ENCODE results near the gene NENF.
A peak's percentile ranks its signal among the peaks of the same experiment; 100 is the strongest.

Gene NENF

DNA sequence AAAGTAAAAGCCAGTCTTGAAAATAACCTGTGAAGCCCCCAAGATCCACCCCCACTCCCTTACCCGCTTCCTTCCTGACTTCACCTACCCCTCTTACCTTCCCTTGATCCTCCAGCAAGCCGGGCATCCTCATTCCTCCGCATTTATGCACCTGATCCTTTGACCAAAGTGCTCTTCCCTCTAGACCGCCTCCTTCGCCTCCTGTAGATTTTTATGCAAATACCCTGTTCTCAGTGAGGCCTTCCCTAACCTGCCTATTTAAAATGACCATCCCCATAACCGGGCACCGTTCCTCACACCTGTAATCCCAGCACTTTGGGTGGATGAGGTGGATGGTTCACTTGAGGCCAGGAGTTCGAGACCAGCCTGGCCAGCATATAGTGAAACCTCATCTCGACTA lies 1.1 kb upstream of the NENF start:
- DNase-seq (ENCODE audit: low spot score) = no peak

DNA sequence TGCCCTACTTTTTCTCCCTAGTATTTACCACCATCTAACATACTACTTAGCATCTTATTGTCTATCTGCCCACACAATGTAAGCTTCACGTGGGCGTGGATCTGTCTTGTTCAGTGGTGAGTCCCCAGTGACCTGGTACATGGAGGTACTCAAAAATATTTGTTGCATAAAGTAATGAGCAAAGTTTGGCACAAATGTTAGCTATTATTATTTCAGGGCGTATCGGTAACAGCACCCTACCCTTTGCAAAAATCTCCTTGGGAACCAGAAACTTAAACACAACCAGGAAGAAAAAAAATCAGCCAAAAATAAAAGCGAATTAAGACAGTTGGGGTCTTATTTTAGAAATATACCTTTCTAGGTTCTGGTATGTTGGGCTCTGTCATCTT lies 454 bp upstream of the NENF start:
- no peak for DNase-seq (ENCODE audit: low spot score)

DNA sequence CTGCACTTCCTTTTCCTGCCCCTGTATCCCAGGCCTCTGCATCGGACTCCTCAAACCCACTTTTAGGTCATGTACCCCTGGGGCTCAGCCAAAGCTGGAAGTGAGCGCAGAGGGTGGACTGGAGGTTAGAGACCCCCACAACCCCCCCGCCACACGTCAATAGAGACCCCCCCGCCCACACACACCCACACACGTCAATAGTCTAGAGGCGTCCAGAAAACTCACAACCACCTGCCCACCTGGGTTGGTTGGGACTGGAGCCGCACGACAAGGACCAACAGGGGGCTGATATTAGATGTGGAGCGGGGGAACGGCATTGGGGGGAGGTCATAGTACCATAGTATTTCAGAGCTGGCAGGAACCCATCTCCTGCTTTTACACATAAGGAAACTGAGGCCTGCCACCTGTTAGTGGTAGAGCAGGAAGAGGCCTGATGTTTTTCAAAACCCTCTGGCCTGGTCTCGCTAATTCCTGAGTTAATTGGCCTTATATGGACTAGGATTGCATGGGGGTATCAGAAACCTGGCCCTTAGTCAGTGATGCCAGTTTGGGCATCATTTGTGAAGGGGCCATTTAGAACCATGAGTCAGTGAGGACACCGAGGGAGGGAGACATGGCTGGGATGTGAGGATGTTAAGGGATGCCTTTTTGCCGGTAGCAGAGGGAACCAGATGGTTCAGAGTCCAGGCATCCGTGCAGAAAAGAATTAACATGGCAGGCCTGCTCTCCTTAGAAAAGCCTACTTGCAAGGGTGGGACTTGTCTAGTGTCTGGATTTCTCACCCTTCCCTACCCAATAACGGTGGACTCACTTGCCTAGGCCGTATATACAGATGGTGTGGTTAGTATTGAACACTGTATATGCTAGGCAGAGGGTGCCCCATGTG lies 1.1 kb downstream of the NENF start:
- DNase-seq (ENCODE audit: low spot score) = no peak

DNA sequence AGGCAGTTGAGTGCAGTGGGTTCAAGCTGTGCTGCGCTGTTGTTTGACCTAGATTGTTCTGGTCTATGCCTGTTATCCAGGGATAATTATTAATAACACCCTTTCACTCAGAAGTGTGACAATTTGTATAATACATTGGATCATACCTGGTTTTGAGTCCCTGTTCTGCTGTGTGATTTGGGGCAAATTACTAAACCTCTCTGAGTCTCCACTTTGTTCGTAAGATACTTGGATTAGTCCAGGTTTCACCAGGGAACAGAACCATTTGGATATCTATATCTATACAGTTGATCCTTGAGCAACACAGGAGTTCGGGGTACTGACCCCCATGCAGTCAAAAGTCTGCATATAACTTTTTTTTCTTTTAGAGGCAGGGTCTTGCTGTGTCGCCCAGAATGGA lies 2.3 kb downstream of the NENF start:
- no peak for DNase-seq (ENCODE audit: low spot score)

DNA sequence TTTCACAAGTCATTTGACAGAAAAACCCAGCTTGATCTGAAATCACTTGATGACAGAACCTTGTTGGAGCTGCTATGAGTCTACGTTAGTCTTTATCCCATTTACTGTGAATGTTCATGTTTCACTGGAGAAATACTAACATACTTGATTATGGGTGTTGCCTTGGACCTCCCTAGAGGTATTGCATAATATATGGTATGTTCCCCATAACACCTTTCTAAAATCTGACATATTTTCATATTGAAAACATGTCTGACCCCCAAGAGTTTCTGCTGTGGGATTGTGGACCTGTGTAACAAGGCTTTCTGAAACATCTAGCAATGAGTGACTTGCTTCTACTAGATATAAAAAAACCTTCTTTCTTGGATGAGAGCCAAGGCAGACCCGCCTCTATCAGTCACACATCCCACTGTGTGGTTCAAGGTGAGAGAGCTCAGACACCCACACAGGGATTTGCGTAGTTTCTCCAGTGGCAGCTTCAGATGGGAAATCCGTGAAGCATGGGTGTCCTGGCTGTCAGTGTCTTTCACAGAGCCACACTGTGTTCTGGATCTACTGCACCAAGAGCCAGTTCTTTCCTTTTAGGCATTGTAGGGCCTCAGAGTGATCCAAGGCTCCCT lies 4.6 kb downstream of the NENF start:
- DNase-seq (ENCODE audit: low spot score) = no peak

DNA sequence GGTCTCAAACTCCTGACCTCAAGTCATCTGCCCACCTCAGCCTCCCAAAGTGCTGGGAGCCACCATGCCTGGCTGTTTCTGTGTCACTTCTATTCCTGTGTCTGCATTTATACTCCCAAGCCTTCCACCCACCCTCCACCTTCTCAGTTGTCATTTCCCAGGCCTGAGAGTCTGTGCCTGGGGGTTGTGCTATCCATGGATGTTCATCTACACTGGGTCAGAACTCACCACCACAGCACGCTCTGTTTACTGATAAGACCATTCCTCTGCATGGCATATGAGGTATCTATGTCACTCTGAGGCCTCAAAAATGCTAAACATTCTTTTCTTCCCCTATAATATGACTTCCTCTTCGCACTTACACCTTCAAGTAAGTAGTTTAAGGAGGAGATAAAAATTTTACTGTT lies 6.1 kb downstream of the NENF start:
- DNase-seq (ENCODE audit: low spot score) = no peak

DNA sequence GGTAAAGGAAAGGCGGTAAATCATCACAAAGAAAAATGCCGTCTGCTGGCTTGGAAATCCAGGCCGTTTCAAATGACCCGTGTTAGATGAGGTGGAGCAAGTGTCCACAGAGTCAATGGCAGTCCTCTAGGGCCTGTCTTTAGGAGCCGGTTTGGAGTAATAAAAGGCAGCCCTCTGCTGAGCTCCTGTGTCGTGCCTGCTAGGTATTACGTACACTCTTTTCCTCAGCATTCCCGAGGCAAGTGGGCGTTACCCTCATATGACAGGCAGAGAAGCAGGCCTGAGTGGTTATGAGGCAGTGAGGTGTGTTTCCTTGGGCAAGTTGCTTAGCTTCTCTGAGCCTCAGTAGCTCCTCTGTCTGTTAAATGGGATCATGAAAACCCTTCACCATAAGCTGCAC lies 7.7 kb downstream of the NENF start:
- no peak for DNase-seq (ENCODE audit: low spot score)

DNA sequence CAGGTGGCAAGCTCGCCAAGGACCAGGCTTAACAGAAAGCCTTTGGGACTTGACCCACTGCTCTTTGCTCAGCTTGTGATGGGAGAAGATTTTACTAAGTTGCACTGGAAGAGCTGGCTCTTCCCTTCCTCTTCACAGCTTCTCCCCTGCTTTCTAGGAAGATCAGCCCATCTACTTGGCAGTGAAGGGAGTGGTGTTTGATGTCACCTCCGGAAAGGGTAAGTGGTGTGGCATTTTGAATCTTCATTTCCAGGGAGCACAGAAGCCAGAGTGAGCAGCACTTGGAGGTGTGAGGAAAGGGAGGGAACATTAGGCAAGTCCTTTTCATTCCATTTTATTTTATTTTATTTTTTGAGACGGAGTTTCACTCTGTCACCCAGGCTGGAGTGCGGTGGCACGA lies 9.7 kb downstream of the NENF start:
- no peak for DNase-seq (ENCODE audit: low spot score)

DNA sequence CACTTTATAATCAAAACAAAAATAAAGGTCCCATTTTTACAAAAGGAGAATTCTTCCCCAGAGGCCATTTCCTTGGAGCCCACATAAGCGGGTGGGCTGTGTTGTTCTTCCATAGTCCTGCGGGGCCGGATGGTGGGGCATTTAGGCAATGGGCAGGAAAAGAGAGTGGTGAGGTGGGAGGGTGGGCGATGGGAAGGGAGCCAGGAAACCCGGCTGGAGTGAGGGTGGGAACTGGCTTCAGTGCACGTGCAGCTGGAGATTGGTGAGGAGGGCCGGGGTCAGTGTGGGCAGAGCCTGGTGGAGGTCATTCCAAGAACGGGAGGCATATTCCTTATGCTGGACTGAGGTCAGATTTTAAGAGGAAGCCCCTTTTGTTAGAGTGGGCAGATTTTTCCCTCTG lies 13.6 kb downstream of the NENF start:
- no peak for DNase-seq (ENCODE audit: low spot score)

DNA sequence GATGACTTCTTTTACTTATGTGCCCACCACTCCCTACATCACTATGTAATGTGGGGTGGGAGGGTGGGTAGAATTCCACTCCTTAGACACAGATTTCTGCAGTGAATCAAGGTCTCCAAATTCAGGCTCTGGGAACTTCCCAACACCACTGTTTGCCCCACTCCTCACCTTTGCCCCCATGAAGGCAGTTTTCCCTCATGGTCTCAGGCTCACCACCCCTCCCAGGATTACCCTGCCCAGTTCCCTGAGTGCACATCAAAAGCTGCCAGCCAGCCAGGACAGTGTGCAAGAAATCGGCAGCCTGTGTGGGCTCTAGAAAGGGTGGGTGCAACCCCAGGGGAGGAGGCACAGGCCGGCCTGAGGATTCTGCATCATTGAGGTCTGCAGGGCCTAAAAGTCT lies 14.8 kb downstream of the NENF start:
- no peak for DNase-seq (ENCODE audit: low spot score)

DNA sequence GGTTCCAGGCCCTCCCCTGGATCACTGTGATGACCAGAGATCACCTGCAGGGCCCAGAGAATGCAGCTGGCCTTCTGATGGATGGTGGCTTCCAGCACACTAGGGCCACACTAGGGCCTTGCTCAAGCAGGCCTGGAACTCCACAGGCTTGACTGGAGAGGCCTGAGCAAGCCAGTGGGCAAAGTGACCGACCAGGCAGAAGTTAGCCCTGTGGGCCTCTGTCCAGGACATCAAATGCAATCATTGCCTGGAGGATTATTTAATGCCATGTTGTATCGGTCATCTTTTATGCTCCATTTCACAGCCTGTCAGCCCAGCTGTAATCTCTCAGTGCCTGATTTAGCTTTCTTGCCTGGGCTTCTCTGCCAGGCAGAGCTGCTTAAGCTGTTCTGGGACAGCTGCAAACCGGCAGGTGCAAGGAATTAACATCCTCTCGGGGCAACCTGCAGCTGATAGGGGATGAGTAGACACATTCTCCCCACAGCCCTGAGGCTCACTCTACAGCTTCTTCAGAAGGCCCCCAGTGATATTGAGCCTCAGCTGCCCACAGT lies 17.7 kb downstream of the NENF start:
- no peak for DNase-seq (ENCODE audit: low spot score)

DNA sequence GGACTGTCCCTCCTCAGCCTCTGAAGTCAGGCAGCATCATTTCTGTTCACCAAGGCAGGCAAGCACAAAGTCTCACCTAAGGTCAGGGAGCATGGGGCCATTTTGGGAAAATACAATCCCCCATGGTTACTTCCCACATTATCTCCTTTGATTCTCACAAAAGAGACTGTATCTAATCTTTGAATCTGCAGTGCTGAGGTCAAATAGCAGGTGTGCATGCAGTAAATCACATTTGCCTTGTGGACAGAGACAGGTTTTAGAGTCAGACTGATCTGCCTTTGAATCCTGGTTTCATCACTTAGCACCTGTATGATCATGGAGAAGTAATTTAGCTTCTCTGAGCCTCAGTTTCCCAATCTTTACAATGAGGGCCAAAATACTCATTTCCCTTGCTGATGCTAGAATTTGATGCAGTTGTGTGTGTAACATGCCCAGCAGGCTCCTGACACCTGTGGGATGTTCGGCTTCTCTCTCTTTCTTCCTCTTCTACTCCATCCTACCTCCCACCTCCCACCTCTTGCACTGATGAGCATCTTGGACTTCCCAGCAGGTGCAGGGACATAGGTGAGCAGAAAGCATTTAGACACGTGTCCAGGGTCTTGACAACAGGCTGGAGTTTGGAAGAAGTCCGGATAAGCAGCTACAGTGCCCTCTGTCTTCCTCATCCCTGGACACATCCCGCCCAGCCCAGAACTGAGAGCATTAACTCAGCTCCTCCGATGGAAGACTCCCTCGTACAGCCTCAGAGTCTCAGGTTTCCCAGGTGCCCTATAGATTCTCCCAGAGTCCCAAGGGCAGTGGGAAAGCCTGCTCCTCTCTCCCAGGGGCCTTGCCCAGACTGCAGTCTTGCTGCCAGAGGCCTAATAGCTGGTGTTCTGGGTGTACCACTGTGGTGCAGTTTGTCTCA lies 18.9 kb downstream of the NENF start:
- DNase-seq (ENCODE audit: low spot score) = no peak

DNA sequence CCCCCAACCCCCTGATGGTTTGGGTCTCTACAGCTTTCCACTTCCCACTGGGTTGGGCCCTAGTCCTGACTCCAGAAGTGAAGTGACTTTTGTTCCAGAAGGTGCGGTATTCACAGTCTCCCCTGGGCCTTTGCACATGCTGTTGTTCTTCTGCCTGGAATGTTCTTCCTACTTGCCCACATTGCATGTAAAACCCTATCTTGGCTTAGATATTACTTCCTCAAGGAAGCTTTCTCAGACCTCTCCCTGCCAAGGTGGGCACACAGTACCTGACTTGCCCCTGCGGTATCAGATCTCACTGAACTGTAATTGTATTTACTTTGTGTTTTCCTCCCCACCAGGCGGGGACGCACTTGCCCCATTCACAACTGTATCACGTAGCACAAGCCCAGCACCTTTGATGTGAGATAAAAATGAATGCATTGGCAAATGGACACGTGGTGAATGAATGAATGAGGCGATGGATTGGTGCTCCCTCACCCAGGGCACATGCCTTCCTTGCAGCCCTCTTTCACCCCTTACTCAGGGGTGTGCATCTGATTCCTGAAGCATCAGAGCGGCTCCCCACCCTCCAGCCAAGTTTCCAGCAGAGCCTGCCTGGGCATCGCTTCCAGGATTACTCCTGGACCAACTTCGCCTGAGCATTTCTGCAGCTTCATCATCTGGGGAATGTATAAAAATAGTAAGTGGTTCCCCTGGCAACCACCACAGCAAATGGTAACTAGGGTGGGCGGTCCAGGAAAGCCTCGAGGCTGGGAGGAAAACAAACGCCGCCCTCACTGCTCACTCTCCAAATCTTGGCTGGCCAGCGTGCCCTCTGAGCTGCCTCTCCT lies 19.8 kb downstream of the NENF start:
- DNase-seq (ENCODE audit: low spot score) = peak; percentile 78

DNA sequence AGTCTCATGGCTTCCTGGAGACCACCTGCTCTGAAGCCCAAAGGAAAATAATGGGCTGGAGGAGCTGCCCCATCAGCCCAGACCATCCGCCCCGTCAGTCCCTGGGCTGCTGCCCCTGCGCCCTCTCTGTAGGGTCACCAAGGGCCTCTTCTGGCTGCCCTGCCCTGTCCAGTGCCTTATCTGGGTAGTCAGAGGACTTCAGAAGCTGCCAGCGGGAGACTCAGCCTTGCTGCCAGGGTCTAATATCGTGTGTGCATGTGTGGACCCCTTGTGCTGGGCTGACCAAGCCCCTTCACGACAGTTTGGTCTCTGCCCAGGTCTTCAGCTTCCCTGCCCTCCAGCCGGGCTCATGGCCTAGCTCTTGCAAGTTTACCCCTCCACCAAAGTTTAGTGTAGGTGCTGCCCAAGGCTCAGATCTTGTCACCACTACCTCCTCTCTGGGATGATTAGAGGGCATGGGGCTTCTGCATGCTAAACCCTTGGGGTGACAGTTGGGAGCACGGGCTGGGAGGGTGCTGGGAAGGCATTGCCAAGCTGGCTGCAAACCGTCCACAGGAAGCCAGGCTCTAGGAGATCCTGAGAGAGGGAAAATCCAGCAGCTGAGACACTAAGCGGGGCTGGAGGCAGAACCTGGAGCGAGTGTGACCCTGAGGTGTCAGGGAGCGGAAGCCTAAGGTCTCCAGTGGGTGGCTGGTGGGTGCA lies 20.6 kb downstream of the NENF start:
- DNase-seq (ENCODE audit: low spot score) = no peak

DNA sequence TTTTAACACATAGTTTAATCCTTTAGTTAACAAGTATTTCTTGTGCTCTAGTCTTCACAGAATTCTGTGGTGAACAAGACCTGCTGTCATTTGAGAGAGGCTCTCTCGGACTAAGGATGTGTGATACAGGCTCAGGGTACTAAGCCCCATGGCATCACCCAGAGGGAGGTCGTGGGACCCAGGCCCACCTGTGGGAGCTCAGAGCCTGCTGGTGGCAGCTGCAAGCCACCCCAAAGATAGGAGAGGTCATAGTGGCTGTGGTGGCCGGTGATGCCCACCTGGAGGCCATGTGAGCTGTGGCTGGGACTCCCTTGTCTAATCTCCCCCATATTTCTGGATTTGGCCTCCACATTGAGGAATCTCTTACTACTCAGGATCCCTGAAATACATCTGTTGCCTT lies 22.0 kb downstream of the NENF start:
- DNase-seq (ENCODE audit: low spot score) = no peak

DNA sequence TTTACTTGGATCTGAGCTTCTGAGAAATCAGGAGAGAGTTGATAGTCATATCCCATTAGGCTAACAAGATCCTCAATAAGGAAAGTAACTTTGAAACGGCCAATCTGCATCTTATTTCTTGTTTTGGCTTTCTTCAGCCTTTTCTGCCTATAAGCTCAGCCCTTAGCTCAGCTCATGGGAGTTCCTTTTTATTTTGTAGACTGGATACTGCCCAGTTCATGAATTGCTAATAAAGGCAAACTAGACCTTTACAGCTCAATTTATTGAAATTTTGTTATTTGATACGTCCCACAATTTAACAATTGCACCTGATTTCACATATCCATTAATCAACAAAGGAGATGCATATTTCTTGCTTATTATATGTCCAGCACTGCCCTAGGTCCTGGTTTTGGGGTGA lies 22.7 kb downstream of the NENF start:
- no peak for DNase-seq (ENCODE audit: low spot score)

DNA sequence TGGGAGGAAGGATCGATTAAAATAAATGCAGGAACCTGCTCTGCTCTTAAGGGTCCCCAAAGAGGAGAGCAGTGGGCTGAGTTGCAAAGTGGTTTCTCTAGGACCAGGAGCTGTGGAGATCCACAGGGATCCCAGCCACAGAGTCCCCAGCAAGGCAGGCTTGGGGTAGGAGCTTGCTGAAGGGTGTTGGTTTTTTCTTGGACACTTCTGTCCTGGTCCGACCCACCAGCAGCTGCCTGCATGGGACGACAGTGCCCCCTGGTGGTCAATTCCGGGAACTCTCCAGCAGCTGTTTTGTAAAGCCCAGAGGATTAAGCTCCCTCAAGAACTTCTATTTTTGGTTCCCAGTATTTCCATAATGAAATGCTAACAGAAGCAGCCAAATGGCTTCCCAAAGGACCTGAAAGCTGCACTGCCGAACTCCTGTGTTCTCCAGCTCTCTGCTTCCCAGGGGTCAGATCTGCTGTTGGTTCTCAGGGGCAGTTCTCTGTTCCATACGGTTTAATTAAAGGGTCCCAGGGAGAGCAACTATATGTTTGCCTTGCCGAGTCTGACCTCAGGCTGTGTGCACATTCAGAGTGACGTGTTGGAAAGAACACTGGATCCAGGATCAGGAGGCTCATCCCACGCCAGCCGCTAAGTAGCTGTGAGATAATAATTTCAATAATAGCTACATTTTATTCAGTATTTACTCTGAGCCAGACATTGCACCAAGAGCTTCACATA lies 23.2 kb downstream of the NENF start:
- peak; percentile 90 for DNase-seq (ENCODE audit: low spot score)

DNA sequence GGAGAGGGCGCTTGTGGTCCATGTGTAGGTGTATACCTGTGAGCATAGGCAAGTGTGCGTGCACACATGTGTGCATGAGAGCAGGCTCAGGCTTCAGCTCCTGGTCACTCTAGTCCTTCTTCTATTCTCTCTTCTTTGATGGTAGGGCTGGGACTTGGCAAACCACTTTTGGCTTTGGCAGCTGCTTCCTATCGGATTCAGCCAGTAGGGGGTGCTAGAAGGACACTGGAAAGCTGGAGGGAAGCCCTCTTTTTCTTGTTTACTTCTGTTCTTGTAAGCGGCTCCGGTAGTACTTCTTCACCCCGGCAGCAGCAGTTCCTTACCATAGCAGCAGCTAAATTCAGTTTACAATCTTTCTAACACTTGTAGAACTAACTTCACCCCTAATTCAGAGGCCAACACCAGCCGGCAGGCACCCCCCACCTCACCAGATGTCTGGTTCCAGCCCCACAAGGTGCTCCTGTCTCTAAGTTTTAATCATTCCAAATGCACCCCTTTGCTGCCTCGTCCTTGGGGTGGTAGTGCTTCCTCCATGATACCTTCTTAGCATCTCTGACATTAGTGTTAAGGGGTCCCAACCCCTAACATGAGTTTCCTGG lies 25.1 kb downstream of the NENF start:
- no peak for DNase-seq (ENCODE audit: low spot score)

DNA sequence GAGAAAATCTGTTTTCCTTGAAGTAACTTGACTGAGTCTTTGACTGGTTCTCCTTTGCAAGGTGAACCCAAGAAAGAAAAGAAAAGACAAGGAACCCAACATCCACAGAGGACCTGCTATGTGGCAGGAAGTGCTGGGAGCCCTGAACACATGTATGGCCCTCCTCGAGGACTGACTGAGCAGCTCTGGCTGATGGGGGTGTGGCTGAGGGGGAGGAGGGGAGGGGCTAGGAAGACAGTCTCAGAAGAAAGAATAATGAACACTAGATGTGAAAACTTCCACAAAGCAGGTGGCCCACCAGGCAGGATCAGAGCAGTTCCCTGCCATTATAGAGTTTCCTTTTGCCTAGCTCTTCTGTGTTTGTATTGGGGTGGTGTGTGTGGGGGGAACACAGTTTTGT lies 26.1 kb downstream of the NENF start:
- DNase-seq (ENCODE audit: low spot score) = no peak

DNA sequence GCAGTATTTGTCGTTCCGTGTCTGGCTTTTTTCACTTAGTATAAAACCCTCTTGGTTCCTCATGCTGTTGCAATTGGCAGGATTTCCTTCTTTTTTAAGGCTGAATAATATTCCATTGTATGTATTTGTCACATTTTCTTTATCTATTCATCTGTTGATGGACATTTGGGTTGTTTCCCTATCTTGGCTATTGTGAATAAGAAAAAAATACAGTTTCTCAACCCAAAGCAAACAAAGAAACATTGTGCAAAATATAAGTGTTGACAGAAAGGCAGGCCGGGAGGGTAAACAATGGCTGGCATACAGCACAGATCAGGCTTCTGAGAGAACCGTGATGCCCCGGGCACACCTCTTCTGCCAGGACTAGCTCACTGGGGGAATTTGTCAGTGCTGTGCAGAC lies 26.9 kb downstream of the NENF start:
- DNase-seq (ENCODE audit: low spot score) = no peak

Data from left forelimb (tissue), 1 donor.